HEK293 (cell line): ENCODE results near the gene CDC42EP5.
A peak's percentile ranks its signal among the peaks of the same experiment; 100 is the strongest.

Experiments
- GFI1B ChIP-seq: fragments of 450-650 bp; formaldehyde crosslinking; IDR thresholded peaks from 2 replicates; pipeline ENCODE4 v1.5.1; 2016; ENCODE audit warnings: missing biosample characterization, missing genetic modification characterization
- IKZF3 ChIP-seq: fragments of 450-650 bp; IDR thresholded peaks from 2 replicates; pipeline ENCODE4 v1.5.0; 2018; ENCODE audit warnings: missing biosample characterization, mild to moderate bottlenecking, missing genetic modification characterization, moderate library complexity
- KLF9 ChIP-seq: fragments of 450-650 bp; formaldehyde crosslinking; IDR thresholded peaks from 2 replicates; pipeline ENCODE4 v1.5.1; 2016; ENCODE audit warnings: missing biosample characterization, missing genetic modification characterization, low read depth
- PRDM1 ChIP-seq: fragments of 450-650 bp; formaldehyde crosslinking; IDR thresholded peaks from 2 replicates; pipeline ENCODE4; 2016; ENCODE audit warnings: missing biosample characterization, missing genetic modification characterization
- PRDM2 ChIP-seq: fragments of 450-650 bp; formaldehyde crosslinking; IDR thresholded peaks from 2 replicates; pipeline ENCODE4 v1.5.1; 2016; ENCODE audit warnings: missing biosample characterization, missing genetic modification characterization, borderline replicate concordance
- ZBTB48 ChIP-seq: fragments of 450-650 bp; formaldehyde crosslinking; IDR thresholded peaks from 2 replicates; pipeline ENCODE4 v1.5.1; 2016; ENCODE audit warnings: missing biosample characterization, missing genetic modification characterization
- ZBTB49 ChIP-seq: fragments of 450-650 bp; formaldehyde crosslinking; IDR thresholded peaks from 2 replicates; pipeline ENCODE4 v1.5.1; 2016; ENCODE audit warnings: missing biosample characterization, missing genetic modification characterization, low read depth
- ZFP41 ChIP-seq: fragments of 450-650 bp; formaldehyde crosslinking; IDR thresholded peaks from 2 replicates; pipeline ENCODE4 v1.5.1; 2016; ENCODE audit warnings: missing biosample characterization, missing genetic modification characterization, borderline replicate concordance
- ZIC2 ChIP-seq: fragments of 450-650 bp; formaldehyde crosslinking; IDR thresholded peaks from 2 replicates; pipeline ENCODE4 v1.5.1; 2016; ENCODE audit warnings: missing biosample characterization, missing genetic modification characterization
- ZNF174 ChIP-seq: fragments of 450-650 bp; formaldehyde crosslinking; IDR thresholded peaks from 2 replicates; pipeline ENCODE4 v1.5.0; 2017; ENCODE audit warnings: missing biosample characterization, mild to moderate bottlenecking, missing genetic modification characterization
- ZNF211 ChIP-seq: fragments of 450-650 bp; formaldehyde crosslinking; IDR thresholded peaks from 2 replicates; pipeline ENCODE4 v1.5.1; 2016; ENCODE audit warnings: low read depth, missing biosample characterization, missing genetic modification characterization
- ZNF223 ChIP-seq: fragments of 450-650 bp; formaldehyde crosslinking; IDR thresholded peaks from 2 replicates; pipeline ENCODE4 v1.5.1; 2016; ENCODE audit warnings: missing biosample characterization, missing genetic modification characterization
- ZNF423 ChIP-seq: fragments of 450-650 bp; formaldehyde crosslinking; IDR thresholded peaks from 2 replicates; pipeline ENCODE4 v1.5.1; 2016; ENCODE audit warnings: missing biosample characterization, missing genetic modification characterization
- ZNF518A ChIP-seq: fragments of 450-650 bp; formaldehyde crosslinking; conservative IDR thresholded peaks from 2 replicates; pipeline ENCODE4 v1.5.1; 2016; ENCODE audit warnings: low read depth, missing biosample characterization, missing genetic modification characterization
- ZNF548 ChIP-seq: fragments of 450-650 bp; formaldehyde crosslinking; IDR thresholded peaks from 2 replicates; pipeline ENCODE4 v1.5.1; 2016; ENCODE audit warnings: missing biosample characterization, missing genetic modification characterization
- ZNF555 ChIP-seq: fragments of 450-650 bp; formaldehyde crosslinking; conservative IDR thresholded peaks from 2 replicates; pipeline ENCODE4 v1.5.1; 2017; ENCODE audit warnings: missing biosample characterization, mild to moderate bottlenecking, missing genetic modification characterization, inconsistent platforms
- ZNF621 ChIP-seq: fragments of 450-650 bp; formaldehyde crosslinking; IDR thresholded peaks from 2 replicates; pipeline ENCODE4 v1.5.1; 2017; ENCODE audit warnings: missing biosample characterization, missing genetic modification characterization
- ZNF658 ChIP-seq: fragments of 450-650 bp; formaldehyde crosslinking; IDR thresholded peaks from 2 replicates; pipeline ENCODE4; 2016; ENCODE audit warnings: missing biosample characterization, missing genetic modification characterization
- ZNF704 ChIP-seq: fragments of 450-650 bp; formaldehyde crosslinking; IDR thresholded peaks from 2 replicates; pipeline ENCODE4 v1.5.1; 2016; ENCODE audit warnings: missing biosample characterization, missing genetic modification characterization
- ZNF76 ChIP-seq: fragments of 450-650 bp; formaldehyde crosslinking; IDR thresholded peaks from 2 replicates; pipeline ENCODE4; 2016; ENCODE audit warnings: low read depth, missing biosample characterization, missing genetic modification characterization, borderline replicate concordance
- ZSCAN30 ChIP-seq: fragments of 450-650 bp; IDR thresholded peaks from 2 replicates; pipeline ENCODE4 v1.5.1; 2018; ENCODE audit warnings: missing biosample characterization, mild to moderate bottlenecking, missing genetic modification characterization, moderate library complexity
- TF ChIP-seq, protein P1 (sequence below): sonication (generic); formaldehyde crosslinking; IDR thresholded peaks from 2 replicates; pipeline ENCODE4 v1.8.1; 2022; ENCODE audit warnings: mild to moderate bottlenecking, moderate library complexity, missing genetic modification reagents

Gene CDC42EP5

GRCh38 chr19:54416695-54417491, 56.2 kb downstream of the CDC42EP5 start (continued):
- no peak for TF ChIP-seq ZNF174 (tag by site-specific recombination)
- no peak for TF ChIP-seq ZNF704 (tag by site-specific recombination)
- no peak for TF ChIP-seq ZIC2
- TF ChIP-seq ZNF555 = no peak
- TF ChIP-seq ZBTB49 = no peak
- no peak for TF ChIP-seq ZNF548 (tag by site-specific recombination)
- TF ChIP-seq KLF9 = peak; percentile 98
- TF ChIP-seq ZNF423 = no peak
- TF ChIP-seq GFI1B = no peak
- TF ChIP-seq ZNF518A (tag by site-specific recombination) = no peak
- no peak for TF ChIP-seq ZNF223 (tag by site-specific recombination)
- no peak for TF ChIP-seq ZNF621 (tag by site-specific recombination)
- no peak for TF ChIP-seq ZBTB48 (tag by site-specific recombination)
- TF ChIP-seq, protein P1, sequence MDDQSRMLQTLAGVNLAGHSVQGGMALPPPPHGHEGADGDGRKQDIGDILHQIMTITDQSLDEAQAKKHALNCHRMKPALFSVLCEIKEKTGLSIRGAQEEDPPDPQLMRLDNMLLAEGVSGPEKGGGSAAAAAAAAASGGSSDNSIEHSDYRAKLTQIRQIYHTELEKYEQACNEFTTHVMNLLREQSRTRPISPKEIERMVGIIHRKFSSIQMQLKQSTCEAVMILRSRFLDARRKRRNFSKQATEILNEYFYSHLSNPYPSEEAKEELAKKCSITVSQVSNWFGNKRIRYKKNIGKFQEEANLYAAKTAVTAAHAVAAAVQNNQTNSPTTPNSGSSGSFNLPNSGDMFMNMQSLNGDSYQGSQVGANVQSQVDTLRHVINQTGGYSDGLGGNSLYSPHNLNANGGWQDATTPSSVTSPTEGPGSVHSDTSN (CRISPR knock-in tag) = no peak
- TF ChIP-seq ZSCAN30 (tag by site-specific recombination) = no peak
- TF ChIP-seq IKZF3 = no peak
- TF ChIP-seq ZFP41 (tag by site-specific recombination) = no peak
- TF ChIP-seq PRDM2 (tag by site-specific recombination) = no peak
- no peak for TF ChIP-seq PRDM1 (tag by site-specific recombination)
- TF ChIP-seq ZNF76 (tag by site-specific recombination) = no peak
- no peak for TF ChIP-seq ZNF211
- TF ChIP-seq ZNF658 (tag by site-specific recombination) = no peak
